H1 (cell line): ENCODE results near the gene TLR8. TPM values are rescaled to one million over a fixed set of nuclear protein-coding genes. Genes with fewer than 3 reads are reported as not detected.
"Not testable (repeated sequence)": the region's sequence is repeated elsewhere in the genome, so short reads cannot be mapped to it uniquely, and the experiment has no call there.

ENCODE experiments used
- CTCF ChIA-PET: fragments of 300-600 bp; sonication (Branson Sonifier 250); formaldehyde crosslinking; loops from one replicate; lab custom pipeline; 2021; ENCODE audit not compliant: partially characterized antibody; lab: Charles Lee
- POLR2A ChIA-PET: fragments of 300-600 bp; sonication (Branson Sonifier 250); formaldehyde crosslinking; loops from one replicate; lab custom pipeline; 2021; ENCODE audit warnings: inconsistent platforms; ENCODE audit not compliant: partially characterized antibody; lab: Charles Lee
- DNase-seq, 2 experiments: peaks; one replicate each; pipeline versions ENCODE4 v3.0.0 to v3.0.0-alpha.2; 2010 to 2022; ENCODE audit warnings: low spot score in 2 of 2, low read depth in 1 of 2, mixed read lengths in 1 of 2
- FAIRE-seq: peaks from 2 replicates; lab custom pipeline; 2011; peaks lifted over from hg19 to GRCh38; lab: Jason Lieb, UNC
- H2AFZ ChIP-seq: 2 replicates; pipeline ENCODE4 v1.8.1; 2012; ENCODE audit warnings: low read length, inconsistent platforms
- H2AK5ac ChIP-seq: 2 replicates; pipeline ENCODE4 v1.6.1; 2013; ENCODE audit warnings: low read depth, low read length
- H2BK120ac ChIP-seq: replicated peaks from 2 replicates; pipeline ENCODE3; 2013; ENCODE audit warnings: low read depth, low read length, inconsistent platforms
- H2BK12ac ChIP-seq: 2 replicates; pipeline ENCODE4 v1.6.1; 2013; ENCODE audit warnings: low read depth, low read length
- H2BK15ac ChIP-seq: 2 replicates; pipeline ENCODE4 v1.6.1; 2013; ENCODE audit warnings: low read length
- H2BK20ac ChIP-seq: 2 replicates; pipeline ENCODE4 v1.6.1; 2013; ENCODE audit warnings: low read length
- H2BK5ac ChIP-seq: 2 replicates; pipeline ENCODE4 v1.6.1; 2013; ENCODE audit warnings: low read depth, low read length
- H3K14ac ChIP-seq: 2 replicates; pipeline ENCODE4 v1.6.1; 2013; ENCODE audit warnings: inconsistent platforms; ENCODE audit not compliant: insufficient read length
- H3K18ac ChIP-seq: 2 replicates; pipeline ENCODE4 v1.6.1; 2013; ENCODE audit warnings: low read length; ENCODE audit errors: extremely low read depth
- H3K23ac ChIP-seq: 2 replicates; pipeline ENCODE4 v1.6.1; 2013; ENCODE audit warnings: inconsistent platforms; ENCODE audit not compliant: insufficient read length
- H3K23me2 ChIP-seq: 2 replicates; pipeline ENCODE4 v1.6.1; 2013; ENCODE audit warnings: low read depth, low read length
- H3K27ac ChIP-seq: 2 replicates; pipeline ENCODE4 v1.6.1; 2011; ENCODE audit warnings: low read depth, low read length, inconsistent platforms
- H3K27me3 ChIP-seq, 4 experiments: replicated peaks in 1 of 4; 1 replicate in 1 of 4; 2 replicates in 3 of 4; pipeline versions ENCODE4 v1.6.1 to v1.8.1; 2011 to 2013; ENCODE audit warnings: low read length in 3 of 4, mild to moderate bottlenecking in 3 of 4, inconsistent platforms in 2 of 4, mixed read lengths in 2 of 4, moderate library complexity in 1 of 4; ENCODE audit not compliant: control insufficient read depth in 3 of 4, insufficient read depth in 3 of 4; ENCODE audit errors: extremely low read depth in 1 of 4
- H3K36me3 ChIP-seq, 4 experiments: 2 replicates each; pipeline versions ENCODE4 v1.6.1 to v1.8.1; 2011 to 2013; ENCODE audit warnings: mild to moderate bottlenecking in 4 of 4, low read length in 3 of 4, moderate library complexity in 2 of 4, control low read depth in 1 of 4, inconsistent platforms in 1 of 4; ENCODE audit not compliant: insufficient read depth in 4 of 4, control insufficient read depth in 2 of 4
- H3K4ac ChIP-seq: replicated peaks from 2 replicates; pipeline ENCODE3; 2013; ENCODE audit warnings: low read length, low read depth, mixed read lengths, inconsistent platforms; ENCODE audit not compliant: insufficient read length
- H3K4me1 ChIP-seq, 4 experiments: replicated peaks in 1 of 4; 1 replicate in 1 of 4; 2 replicates in 3 of 4; pipeline versions ENCODE4 v1.6.1 to v1.8.1; 2011 to 2013; ENCODE audit warnings: low read length in 3 of 4, inconsistent platforms in 2 of 4, mixed read lengths in 1 of 4; ENCODE audit not compliant: insufficient read depth in 4 of 4, control insufficient read depth in 3 of 4
- H3K4me2 ChIP-seq, 2 experiments: 2 replicates each; pipeline versions ENCODE4 v1.6.1 to v1.8.1; 2011 to 2013; ENCODE audit warnings: low read depth in 2 of 2, low read length in 2 of 2, control low read depth in 1 of 2, inconsistent platforms in 1 of 2, mild to moderate bottlenecking in 1 of 2; ENCODE audit not compliant: insufficient read depth in 1 of 2
- H3K4me3 ChIP-seq, 4 experiments: fragments of 200-600, 300-600 bp in 1 of 4; sonication (generic), shearing (Covaris generic), sonication (Bioruptor Twin) in 1 of 4; 2 replicates each; pipeline versions ENCODE4 v1.5.1 to v1.8.1; 2011 to 2016; ENCODE audit warnings: low read length in 4 of 4, low read depth in 3 of 4, control low read depth in 2 of 4, inconsistent platforms in 2 of 4, mild to moderate bottlenecking in 2 of 4, mixed read lengths in 1 of 4, moderate library complexity in 1 of 4; ENCODE audit not compliant: insufficient read depth in 2 of 4; ENCODE audit errors: extremely low read depth in 1 of 4
- H3K56ac ChIP-seq: replicated peaks from 2 replicates; pipeline ENCODE3; 2013; ENCODE audit warnings: low read depth, mild to moderate bottlenecking, mixed read lengths, low read length, inconsistent platforms; ENCODE audit not compliant: insufficient read length
- H3K79me1 ChIP-seq: 2 replicates; pipeline ENCODE4 v1.6.1; 2013; ENCODE audit warnings: low read depth, low read length, control low read depth
- H3K79me2 ChIP-seq, 2 experiments: 2 replicates each; pipeline versions ENCODE4 v1.6.1 to v1.8.1; 2012 to 2013; ENCODE audit warnings: low read length in 2 of 2, mild to moderate bottlenecking in 2 of 2, inconsistent platforms in 1 of 2; ENCODE audit not compliant: insufficient read depth in 2 of 2, control insufficient read depth in 1 of 2
- H3K9ac ChIP-seq, 4 experiments: replicated peaks in 1 of 4; 1 replicate in 1 of 4; 2 replicates in 3 of 4; pipeline versions ENCODE4 v1.6.1 to v1.8.1; 2011 to 2013; ENCODE audit warnings: low read depth in 3 of 4, low read length in 3 of 4, control low read depth in 2 of 4, mild to moderate bottlenecking in 2 of 4, moderate library complexity in 2 of 4, inconsistent platforms in 1 of 4; ENCODE audit errors: extremely low read depth in 1 of 4
- H3K9me3 ChIP-seq, 2 experiments: 2 replicates each; pipeline versions ENCODE4 v1.6.1 to v1.8.1; 2012 to 2013; ENCODE audit warnings: mild to moderate bottlenecking in 2 of 2, moderate library complexity in 2 of 2, control low read depth in 1 of 2, inconsistent platforms in 1 of 2, low read depth in 1 of 2, low read length in 1 of 2, mixed read lengths in 1 of 2; ENCODE audit not compliant: insufficient read depth in 2 of 2
- H4K20me1 ChIP-seq, 2 experiments: replicated peaks in 1 of 2; 2 replicates each; pipeline versions ENCODE3 to v1.8.1; 2011 to 2013; ENCODE audit warnings: inconsistent platforms in 2 of 2, low read length in 2 of 2, mild to moderate bottlenecking in 1 of 2; ENCODE audit not compliant: insufficient read depth in 2 of 2, control insufficient read depth in 1 of 2
- H4K5ac ChIP-seq: 2 replicates; pipeline ENCODE4 v1.6.1; 2013; ENCODE audit warnings: low read length, low read depth, mixed read lengths, inconsistent platforms; ENCODE audit not compliant: insufficient read length
- H4K8ac ChIP-seq: 2 replicates; pipeline ENCODE4 v1.8.0; 2013; ENCODE audit warnings: mild to moderate bottlenecking, moderate library complexity, low read length, inconsistent platforms; ENCODE audit not compliant: insufficient read depth; ENCODE audit errors: extremely low read depth
- H4K91ac ChIP-seq: replicated peaks from 2 replicates; pipeline ENCODE3; 2013; ENCODE audit warnings: low read length, mixed read lengths, inconsistent platforms; ENCODE audit not compliant: insufficient read length
- HDAC6 ChIP-seq: IDR thresholded peaks from one replicate; pipeline ENCODE4 v1.7.1; 2012; ENCODE audit warnings: low read depth, mild to moderate bottlenecking, inconsistent platforms, low read length, moderate library complexity
- RAD21 ChIP-seq, 2 experiments: IDR thresholded peaks in 1 of 2; conservative IDR thresholded peaks in 1 of 2; 2 replicates each; pipeline ENCODE4 v1.6.1; 2011; ENCODE audit warnings: low read depth in 2 of 2, low read length in 2 of 2, improper control_type of control experiment in 1 of 2, inconsistent platforms in 1 of 2, mild to moderate bottlenecking in 1 of 2, moderate library complexity in 1 of 2
- WGBS, 2 experiments: shearing (Covaris generic) in 1 of 2; methylation state at CpG; one replicate each; pipeline versions ENCODE4 v1.1.6 to v1.1.7; 2013 to 2015; ENCODE audit warnings: low lambda C conversion rate in 2 of 2, mixed read lengths in 2 of 2, inconsistent platforms in 1 of 2, low coverage in 1 of 2, missing lambda C conversion rate in 1 of 2; ENCODE audit not compliant: insufficient replicate concordance in 2 of 2, insufficient coverage in 1 of 2, insufficient read length in 1 of 2; ENCODE audit errors: extremely low coverage in 1 of 2, missing lambda C conversion rate in 1 of 2; 5-methylcytosine and 5-hydroxymethylcytosine counted together
- polyA plus RNA-seq, 7 experiments: library from polyadenylated mRNA; depleted of rRNA in 3 of 7; stranded (reverse) in 5 of 7; unstranded in 2 of 7; fragments of >200 nt in 5 of 7; fragments of 200-250 nt in 2 of 7; gene quantifications; 1 replicate in 5 of 7; 2 replicates in 1 of 7; 4 replicates in 1 of 7; pipeline versions ENCODE4 v1.2.1 to v1.2.3, GENCODE V29; 2011 to 2013; ENCODE audit warnings: missing spikeins in 2 of 7, mixed read lengths in 2 of 7
- total RNA-seq: library from RNA; stranded (reverse); fragmentation: NEBNext Ultra II Directional; extraction: Animal tissue kit (Norgen Biotek cat#: 25700); gene quantifications from 2 replicates; pipeline ENCODE4 v1.2.1, GENCODE V29; 2021

TLR8 gene
- total and polyA plus RNA-seq, 2 of the 8 experiments (the other 6 are each of a cell fraction or from before 2014, with no cell fraction given), result not detected

DNA sequence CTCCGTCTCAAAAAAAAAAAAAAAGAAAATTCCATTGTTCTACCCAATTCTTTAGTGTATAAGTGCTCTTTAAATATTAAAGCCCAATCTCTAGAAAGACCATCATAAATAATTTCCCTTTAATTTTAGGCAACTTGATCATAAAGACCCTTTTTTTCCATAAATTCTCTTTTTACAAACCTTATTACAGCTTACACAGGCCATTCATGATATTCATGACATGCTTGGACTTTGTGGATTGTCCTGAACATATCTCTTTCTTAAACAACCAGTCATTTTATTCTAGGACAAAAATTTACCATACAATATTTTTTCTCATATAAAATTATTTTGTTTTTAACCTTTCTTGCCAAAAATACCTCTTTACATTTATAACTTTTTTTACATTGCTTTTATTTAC is 30.5 kb downstream of the TLR8 start (continued):
- no peak for TF ChIP-seq HDAC6
- no peak for TF ChIP-seq RAD21 (IDR thresholded peaks at IDR 0.05 in 1 of 2, conservative IDR thresholded peaks at IDR 0.05 in 1 of 2; ENCODE audit: low read depth in 2 of 2, low read length in 2 of 2)

DNA sequence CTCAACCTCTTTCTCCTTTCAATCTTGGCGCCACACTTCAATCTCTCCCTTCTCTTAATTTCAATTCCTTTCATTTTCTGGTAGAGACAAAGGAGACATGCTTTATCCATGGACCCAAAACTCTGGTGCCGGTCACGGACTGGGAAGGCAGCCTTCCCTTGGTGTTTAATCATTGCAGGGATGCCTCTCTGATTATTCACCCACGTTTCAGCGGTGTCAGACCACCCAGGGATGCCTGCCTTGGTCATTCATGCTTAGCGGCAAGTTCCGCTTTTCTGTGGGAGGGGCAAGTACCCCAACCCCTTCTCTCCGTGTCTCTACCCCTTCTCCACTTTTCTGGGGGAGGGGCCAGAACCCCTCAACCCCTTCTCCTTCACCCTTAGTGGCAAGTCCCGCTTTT is 34.1 kb downstream of the TLR8 start:
- H3K23ac ChIP-seq, H3K9ac ChIP-seq, POLR2A ChIA-PET, H4K20me1 ChIP-seq, H3K14ac ChIP-seq, H3K27me3 ChIP-seq, H3K23me2 ChIP-seq, H2AFZ ChIP-seq, H2BK12ac ChIP-seq, H3K4me1 ChIP-seq, H3K9me3 ChIP-seq, H2BK5ac ChIP-seq, H3K56ac ChIP-seq, H4K91ac ChIP-seq, H3K18ac ChIP-seq, H3K79me1 ChIP-seq, DNase-seq, H2AK5ac ChIP-seq, H3K36me3 ChIP-seq, H2BK15ac ChIP-seq, H3K27ac ChIP-seq, H4K8ac ChIP-seq, H3K4me3 ChIP-seq, H2BK120ac ChIP-seq, H4K5ac ChIP-seq, CTCF ChIA-PET, H3K79me2 ChIP-seq, H2BK20ac ChIP-seq, H3K4me2 ChIP-seq, H3K4ac ChIP-seq, FAIRE-seq: not testable (repeated sequence)
- WGBS, 2 experiments, result 96% methylated on average over 4 of the region's 9 CpGs; no CpG with 5 or more reads in 1 of the 2 experiments
